Ovary (tissue), 3 donors: ENCODE data around the gene RPTOR.

ENCODE experiments used
- CTCF ChIP-seq, 3 donors: fragments of 450-650 bp in 2 of 3; fragments of 200-600 bp in 1 of 3; IDR thresholded peaks; one replicate each; pipeline versions ENCODE4 v1.5.1 to v1.8.0; 2016 to 2022; ENCODE audit warnings: antibody characterized with exemption in 3 of 3, mild to moderate bottlenecking in 1 of 3
- EP300 ChIP-seq: sonication (generic); formaldehyde crosslinking; IDR thresholded peaks from one replicate; pipeline ENCODE4 v1.6.1; 2017; ENCODE audit warnings: antibody characterized with exemption
- donor health status: DM: no; HTN: no; CAD: no.

- TF ChIP-seq CTCF (IDR thresholded peaks at IDR 0.05) (no peak), EP300 (no peak)
Measured at GRCh38 chr17:80771612-80772005, 227.0 kb downstream of the RPTOR start.
